WTC11 (cell line): ENCODE data around the gene IMPDH1. TPM values are rescaled to one million over a fixed set of nuclear protein-coding genes. Genes with fewer than 3 reads are reported as not detected.

Source experiments
- ATAC-seq: fragments of 200-7000 bp; cut with Tn5 transposase; 2 replicates; pipeline ENCODE4 v1.10.0; 2021; ENCODE audit warnings: mild to moderate bottlenecking, moderate library complexity
- CTCF ChIA-PET: fragments of 300-600 bp; sonication (Branson Sonifier 250); formaldehyde crosslinking; loops from one replicate; lab custom pipeline; 2021; ENCODE audit warnings: antibody characterized with exemption; lab: Charles Lee
- POLR2A ChIA-PET: fragments of 350-600 bp; sonication (Branson Sonifier 250); formaldehyde crosslinking; loops from one replicate; lab custom pipeline; 2021; ENCODE audit warnings: antibody characterized with exemption; lab: Charles Lee
- DNase-seq: peaks from one replicate; pipeline ENCODE4 v3.0.0; 2021; ENCODE audit warnings: low spot score
- H3K27ac Mint-ChIP-seq: 2 replicates; pipeline ENCODE4 v1.8.0; 2021; ENCODE audit warnings: mixed read lengths
- H3K27me3 Mint-ChIP-seq: 2 replicates; pipeline ENCODE4 v1.8.0; 2021; ENCODE audit warnings: low read depth, mild to moderate bottlenecking, moderate library complexity, mixed read lengths
- H3K36me3 Mint-ChIP-seq: 2 replicates; pipeline ENCODE4 v1.8.0; 2021; ENCODE audit warnings: mixed read lengths
- H3K4me1 Mint-ChIP-seq: 2 replicates; pipeline ENCODE4 v1.8.0; 2022; ENCODE audit warnings: mixed read lengths
- H3K4me3 Mint-ChIP-seq: 2 replicates; pipeline ENCODE4 v1.8.0; 2021; ENCODE audit warnings: mild to moderate bottlenecking, moderate library complexity, mixed read lengths
- H3K9me3 Mint-ChIP-seq: 2 replicates; pipeline ENCODE4 v1.8.0; 2021; ENCODE audit warnings: mixed read lengths
- CREB1 ChIP-seq: sonication (generic); formaldehyde crosslinking; IDR thresholded peaks from 2 replicates; pipeline ENCODE4 v1.8.0; 2023; ENCODE audit warnings: mild to moderate bottlenecking, missing genetic modification reagents
- ELF4 ChIP-seq: sonication (generic); formaldehyde crosslinking; IDR thresholded peaks from 2 replicates; pipeline ENCODE4 v1.8.1; 2022; ENCODE audit warnings: low read depth, mild to moderate bottlenecking, moderate library complexity, missing genetic modification reagents
- EMX1 ChIP-seq: fragments of 250-450 bp; sonication (Bioruptor Pico); IDR thresholded peaks from 2 replicates; pipeline ENCODE4 v1.8.0; 2021; ENCODE audit warnings: mild to moderate bottlenecking
- ESRRA ChIP-seq: sonication (generic); formaldehyde crosslinking; IDR thresholded peaks from 2 replicates; pipeline ENCODE4 v1.8.1; 2022; ENCODE audit warnings: mild to moderate bottlenecking, missing genetic modification reagents, borderline replicate concordance
- FOXP1 ChIP-seq: sonication (generic); formaldehyde crosslinking; IDR thresholded peaks from 2 replicates; pipeline ENCODE4 v1.8.0; 2022; ENCODE audit warnings: missing genetic modification reagents, mild to moderate bottlenecking, moderate library complexity, borderline replicate concordance
- HMGA2 ChIP-seq: fragments of 250-450 bp; sonication (Bioruptor Pico); IDR thresholded peaks from 2 replicates; pipeline ENCODE4 v1.4.0; 2021; ENCODE audit warnings: mild to moderate bottlenecking, moderate library complexity
- JAZF1 ChIP-seq: fragments of 250-450 bp; sonication (Bioruptor Pico); IDR thresholded peaks from 2 replicates; pipeline ENCODE4 v1.9.0; 2021; ENCODE audit warnings: moderate library complexity, mild to moderate bottlenecking, inconsistent platforms
- NR3C1 ChIP-seq: sonication (generic); formaldehyde crosslinking; conservative IDR thresholded peaks from 2 replicates; pipeline ENCODE4 v1.8.1; 2023; ENCODE audit warnings: low read depth, mild to moderate bottlenecking, missing genetic modification reagents
- PRRX2 ChIP-seq: fragments of 250-450 bp; sonication (Bioruptor Pico); IDR thresholded peaks from 2 replicates; pipeline ENCODE4 v1.8.0; 2021; ENCODE audit warnings: mild to moderate bottlenecking
- RELA ChIP-seq: sonication (generic); formaldehyde crosslinking; IDR thresholded peaks from 2 replicates; pipeline ENCODE4 v1.8.1; 2022; ENCODE audit warnings: missing genetic modification reagents, mild to moderate bottlenecking, borderline replicate concordance
- TP53 ChIP-seq: sonication (generic); formaldehyde crosslinking; IDR thresholded peaks from 2 replicates; pipeline ENCODE4 v1.8.1; 2023; ENCODE audit warnings: mild to moderate bottlenecking, missing genetic modification reagents
- ZBTB21 ChIP-seq: sonication (generic); formaldehyde crosslinking; IDR thresholded peaks from 2 replicates; pipeline ENCODE4 v1.8.1; 2023; ENCODE audit warnings: mild to moderate bottlenecking, missing genetic modification reagents, borderline replicate concordance
- ZNF671 ChIP-seq: fragments of 250-450 bp; sonication (Bioruptor Pico); IDR thresholded peaks from 2 replicates; pipeline ENCODE4 v1.8.0; 2021; ENCODE audit warnings: mild to moderate bottlenecking
- total RNA-seq: library from RNA; stranded (reverse); gene quantifications from 3 replicates; pipeline ENCODE4 v1.2.3, GENCODE V29; 2021
- TF ChIP-seq, protein P1 (sequence below): sonication (generic); formaldehyde crosslinking; IDR thresholded peaks from 2 replicates; pipeline ENCODE4 v1.8.0; 2022; ENCODE audit warnings: mild to moderate bottlenecking, missing genetic modification reagents
- TF ChIP-seq, protein P2 (sequence below): fragments of 250-450 bp; sonication (Bioruptor Pico); IDR thresholded peaks from 2 replicates; pipeline ENCODE4 v1.8.0; 2021; ENCODE audit warnings: mild to moderate bottlenecking
- TF ChIP-seq, protein P3 (sequence below): fragments of 250-450 bp; sonication (Bioruptor Pico); IDR thresholded peaks from 2 replicates; pipeline ENCODE4 v2.1.2; 2022; ENCODE audit warnings: mild to moderate bottlenecking, moderate library complexity
- TF ChIP-seq, protein P4 (sequence below): sonication (generic); formaldehyde crosslinking; IDR thresholded peaks from 2 replicates; pipeline ENCODE4 v1.8.1; 2022; ENCODE audit warnings: low read depth, missing genetic modification reagents, borderline replicate concordance
- TF ChIP-seq, protein P5 (sequence below): fragments of 250-450 bp; sonication (Bioruptor Pico); conservative IDR thresholded peaks from 2 replicates; pipeline ENCODE4 v1.9.0; 2021; ENCODE audit warnings: mild to moderate bottlenecking
- TF ChIP-seq, protein P6 (sequence below): sonication (generic); formaldehyde crosslinking; IDR thresholded peaks from 2 replicates; pipeline ENCODE4 v1.8.1; 2022; ENCODE audit warnings: mild to moderate bottlenecking, moderate library complexity, missing genetic modification reagents
- TF ChIP-seq, protein P7 (sequence below): sonication (generic); formaldehyde crosslinking; IDR thresholded peaks from 2 replicates; pipeline ENCODE4 v1.8.0; 2023; ENCODE audit warnings: missing genetic modification reagents
- TF ChIP-seq, protein P8 (sequence below): sonication (generic); formaldehyde crosslinking; IDR thresholded peaks from 2 replicates; pipeline ENCODE4 v1.8.1; 2023; ENCODE audit warnings: mild to moderate bottlenecking, missing genetic modification reagents, moderate library complexity
- TF ChIP-seq, protein P9 (sequence below): sonication (generic); formaldehyde crosslinking; IDR thresholded peaks from 2 replicates; pipeline ENCODE4 v1.8.0; 2022; ENCODE audit warnings: mild to moderate bottlenecking, missing genetic modification reagents

Gene IMPDH1
- total RNA-seq, 1 experiment from 2014 or later = 54.2 TPM

DNA sequence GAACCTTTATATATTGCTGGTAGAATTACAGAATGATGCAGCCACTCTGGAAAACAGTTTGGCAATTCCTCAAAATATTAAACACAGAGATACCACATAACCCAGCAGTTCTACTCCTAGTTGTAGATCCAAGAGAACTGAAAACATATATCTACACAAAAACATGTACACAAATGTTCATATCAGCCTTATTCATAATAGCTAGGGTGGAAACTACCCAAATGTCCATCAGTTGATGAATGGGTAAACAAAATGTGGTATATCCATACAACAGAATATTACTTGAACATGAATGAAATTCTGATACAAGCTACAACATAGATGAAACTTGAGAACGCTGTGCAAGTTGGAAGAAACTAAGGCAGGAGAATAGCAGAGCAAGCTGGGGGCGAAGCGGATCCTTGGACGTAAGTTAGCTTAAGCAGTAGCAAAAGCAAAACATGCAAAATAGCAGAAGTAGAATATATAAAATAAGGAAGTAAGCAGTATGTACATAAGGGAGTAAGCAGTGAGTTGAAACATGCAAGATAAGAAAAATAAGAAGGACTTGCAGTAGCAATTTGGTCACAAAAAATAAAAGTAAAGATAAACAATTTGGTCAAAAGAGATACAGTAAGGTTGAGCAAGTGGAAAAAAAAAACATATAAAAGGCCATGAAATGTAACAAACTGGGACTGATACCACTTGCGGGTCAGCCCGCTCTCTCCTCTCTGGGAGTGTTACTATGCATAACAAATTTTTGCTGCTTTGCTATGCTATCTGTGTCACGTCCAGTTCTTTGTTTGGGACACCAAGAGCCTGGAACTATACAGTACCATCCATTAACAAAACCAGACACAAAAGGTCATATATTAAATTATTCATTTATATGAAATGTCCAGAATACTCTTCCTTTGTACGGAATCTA lies 27.9 kb upstream of the IMPDH1 start:
- POLR2A ChIA-PET = no interaction called here
- ATAC-seq (no peak), DNase-seq (no peak)
- H3K36me3 Mint-ChIP-seq = no peaks in the 10 kb centered on the region
- no peaks in the 10 kb centered on the region for H3K27me3 Mint-ChIP-seq
- H3K9me3 Mint-ChIP-seq = no peaks in the 10 kb centered on the region
- H3K27ac Mint-ChIP-seq = no peak overlapping the region
- CTCF ChIA-PET = interaction anchor here (0.8 to 2.5 kb wide), 2 partner anchors 11 to 22 kb away, joined by 3 to 13 read pairs; no protein-coding TSS in a partner anchor
- peaks cover 17% of the 10 kb centered on the region for H3K4me1 Mint-ChIP-seq
- no peak overlapping the region for H3K4me3 Mint-ChIP-seq
- TF ChIP-seq PRRX2 = no peak
- TF ChIP-seq, protein P1, sequence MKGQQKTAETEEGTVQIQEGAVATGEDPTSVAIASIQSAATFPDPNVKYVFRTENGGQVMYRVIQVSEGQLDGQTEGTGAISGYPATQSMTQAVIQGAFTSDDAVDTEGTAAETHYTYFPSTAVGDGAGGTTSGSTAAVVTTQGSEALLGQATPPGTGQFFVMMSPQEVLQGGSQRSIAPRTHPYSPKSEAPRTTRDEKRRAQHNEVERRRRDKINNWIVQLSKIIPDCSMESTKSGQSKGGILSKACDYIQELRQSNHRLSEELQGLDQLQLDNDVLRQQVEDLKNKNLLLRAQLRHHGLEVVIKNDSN (CRISPR knock-in tag) = no peak
- TF ChIP-seq, protein P2, sequence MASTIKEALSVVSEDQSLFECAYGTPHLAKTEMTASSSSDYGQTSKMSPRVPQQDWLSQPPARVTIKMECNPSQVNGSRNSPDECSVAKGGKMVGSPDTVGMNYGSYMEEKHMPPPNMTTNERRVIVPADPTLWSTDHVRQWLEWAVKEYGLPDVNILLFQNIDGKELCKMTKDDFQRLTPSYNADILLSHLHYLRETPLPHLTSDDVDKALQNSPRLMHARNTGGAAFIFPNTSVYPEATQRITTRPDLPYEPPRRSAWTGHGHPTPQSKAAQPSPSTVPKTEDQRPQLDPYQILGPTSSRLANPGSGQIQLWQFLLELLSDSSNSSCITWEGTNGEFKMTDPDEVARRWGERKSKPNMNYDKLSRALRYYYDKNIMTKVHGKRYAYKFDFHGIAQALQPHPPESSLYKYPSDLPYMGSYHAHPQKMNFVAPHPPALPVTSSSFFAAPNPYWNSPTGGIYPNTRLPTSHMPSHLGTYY (CRISPR knock-in tag) = no peak
- TF ChIP-seq, all 79 proteins: peak for 0

DNA sequence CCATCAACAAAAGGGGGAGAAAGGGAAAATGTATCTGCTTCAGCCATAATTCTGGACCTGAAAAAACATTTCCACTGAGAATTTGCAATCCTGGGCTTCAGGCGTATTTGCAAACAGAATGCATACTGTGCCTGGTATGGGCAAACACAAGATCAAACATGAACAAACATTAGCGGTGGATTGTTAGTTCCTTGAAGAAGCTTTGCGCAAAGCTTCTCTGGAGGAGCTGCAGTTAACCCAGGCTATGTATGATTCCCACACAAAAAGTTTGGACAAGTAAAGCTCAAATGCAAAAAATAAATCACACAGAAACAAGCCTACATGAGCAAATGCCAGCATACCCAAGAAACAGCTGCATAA lies 25.5 kb upstream of the IMPDH1 start:
- H3K9me3 Mint-ChIP-seq = no peaks in the 10 kb centered on the region
- peaks cover 31% of the 10 kb centered on the region for H3K4me1 Mint-ChIP-seq
- H3K27ac Mint-ChIP-seq = no peak overlapping the region
- H3K27me3 Mint-ChIP-seq = no peaks in the 10 kb centered on the region
- DNase-seq = no peak
- peak; percentile 17; the same call in 1 of the 2 replicates for ATAC-seq
- no peak overlapping the region for H3K4me3 Mint-ChIP-seq
- H3K36me3 Mint-ChIP-seq = no peaks in the 10 kb centered on the region
- ChIA-PET CTCF (interaction anchor here (1.0 to 3.4 kb wide), 10 partner anchors 9 to 54 kb away, joined by 3 to 33 read pairs (median 7); partner anchors contain the start of gene HILPDA), POLR2A (no interaction called here)
- TF ChIP-seq EMX1 (no peak), ZNF671 (CRISPR knock-in tag) (no peak), TP53 (CRISPR knock-in tag) (no peak), ELF4 (CRISPR knock-in tag) (no peak), RELA (CRISPR knock-in tag) (no peak), NR3C1 (CRISPR knock-in tag) (no peak), HMGA2 (no peak), ESRRA (no peak), ZBTB21 (CRISPR knock-in tag) (no peak), FOXP1 (no peak), JAZF1 (CRISPR knock-in tag) (no peak), CREB1 (CRISPR knock-in tag) (no peak)
- TF ChIP-seq, protein P3, sequence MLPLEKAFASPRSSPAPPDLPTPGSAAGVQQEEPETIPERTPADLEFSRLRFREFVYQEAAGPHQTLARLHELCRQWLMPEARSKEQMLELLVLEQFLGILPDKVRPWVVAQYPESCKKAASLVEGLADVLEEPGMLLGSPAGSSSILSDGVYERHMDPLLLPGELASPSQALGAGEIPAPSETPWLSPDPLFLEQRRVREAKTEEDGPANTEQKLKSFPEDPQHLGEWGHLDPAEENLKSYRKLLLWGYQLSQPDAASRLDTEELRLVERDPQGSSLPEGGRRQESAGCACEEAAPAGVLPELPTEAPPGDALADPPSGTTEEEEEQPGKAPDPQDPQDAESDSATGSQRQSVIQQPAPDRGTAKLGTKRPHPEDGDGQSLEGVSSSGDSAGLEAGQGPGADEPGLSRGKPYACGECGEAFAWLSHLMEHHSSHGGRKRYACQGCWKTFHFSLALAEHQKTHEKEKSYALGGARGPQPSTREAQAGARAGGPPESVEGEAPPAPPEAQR = no peak
- TF ChIP-seq, protein P4, sequence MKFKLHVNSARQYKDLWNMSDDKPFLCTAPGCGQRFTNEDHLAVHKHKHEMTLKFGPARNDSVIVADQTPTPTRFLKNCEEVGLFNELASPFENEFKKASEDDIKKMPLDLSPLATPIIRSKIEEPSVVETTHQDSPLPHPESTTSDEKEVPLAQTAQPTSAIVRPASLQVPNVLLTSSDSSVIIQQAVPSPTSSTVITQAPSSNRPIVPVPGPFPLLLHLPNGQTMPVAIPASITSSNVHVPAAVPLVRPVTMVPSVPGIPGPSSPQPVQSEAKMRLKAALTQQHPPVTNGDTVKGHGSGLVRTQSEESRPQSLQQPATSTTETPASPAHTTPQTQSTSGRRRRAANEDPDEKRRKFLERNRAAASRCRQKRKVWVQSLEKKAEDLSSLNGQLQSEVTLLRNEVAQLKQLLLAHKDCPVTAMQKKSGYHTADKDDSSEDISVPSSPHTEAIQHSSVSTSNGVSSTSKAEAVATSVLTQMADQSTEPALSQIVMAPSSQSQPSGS = no peak
- TF ChIP-seq, protein P5, sequence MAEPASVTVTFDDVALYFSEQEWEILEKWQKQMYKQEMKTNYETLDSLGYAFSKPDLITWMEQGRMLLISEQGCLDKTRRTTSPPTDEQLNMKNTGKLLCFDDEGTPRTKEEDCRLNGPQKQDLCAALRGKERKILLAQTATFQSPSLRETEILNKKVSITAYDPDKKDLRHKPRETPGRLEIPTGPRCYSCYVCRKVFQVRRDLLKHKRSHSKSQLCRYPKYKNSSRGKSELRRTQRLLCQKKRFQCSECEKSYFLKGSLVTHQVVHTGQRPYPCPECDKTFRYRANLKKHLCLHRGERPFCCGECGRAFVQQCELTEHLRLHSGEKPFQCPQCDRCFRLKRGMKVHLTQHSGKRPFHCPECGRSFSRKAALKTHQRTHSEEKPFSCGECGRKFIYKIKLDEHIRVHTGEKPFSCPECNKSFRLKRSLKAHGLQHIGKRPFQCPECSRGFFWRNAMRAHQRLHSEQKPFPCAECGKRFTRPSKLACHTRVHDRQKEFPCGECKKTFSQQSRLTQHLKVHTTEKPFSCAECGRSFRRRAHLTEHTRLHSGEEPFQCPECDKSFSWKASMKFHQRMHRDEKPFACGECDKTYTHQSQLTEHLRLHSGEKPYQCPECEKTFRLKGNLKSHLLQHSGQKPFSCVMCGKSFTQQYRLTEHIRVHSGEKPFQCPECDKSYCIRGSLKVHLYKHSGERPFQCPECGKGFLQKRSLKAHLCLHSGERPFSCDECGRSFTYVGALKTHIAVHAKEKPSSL (CRISPR knock-in tag) = no peak
- TF ChIP-seq, protein P6, sequence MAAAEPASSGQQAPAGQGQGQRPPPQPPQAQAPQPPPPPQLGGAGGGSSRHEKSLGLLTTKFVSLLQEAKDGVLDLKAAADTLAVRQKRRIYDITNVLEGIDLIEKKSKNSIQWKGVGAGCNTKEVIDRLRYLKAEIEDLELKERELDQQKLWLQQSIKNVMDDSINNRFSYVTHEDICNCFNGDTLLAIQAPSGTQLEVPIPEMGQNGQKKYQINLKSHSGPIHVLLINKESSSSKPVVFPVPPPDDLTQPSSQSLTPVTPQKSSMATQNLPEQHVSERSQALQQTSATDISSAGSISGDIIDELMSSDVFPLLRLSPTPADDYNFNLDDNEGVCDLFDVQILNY = no peak
- TF ChIP-seq, protein P7, sequence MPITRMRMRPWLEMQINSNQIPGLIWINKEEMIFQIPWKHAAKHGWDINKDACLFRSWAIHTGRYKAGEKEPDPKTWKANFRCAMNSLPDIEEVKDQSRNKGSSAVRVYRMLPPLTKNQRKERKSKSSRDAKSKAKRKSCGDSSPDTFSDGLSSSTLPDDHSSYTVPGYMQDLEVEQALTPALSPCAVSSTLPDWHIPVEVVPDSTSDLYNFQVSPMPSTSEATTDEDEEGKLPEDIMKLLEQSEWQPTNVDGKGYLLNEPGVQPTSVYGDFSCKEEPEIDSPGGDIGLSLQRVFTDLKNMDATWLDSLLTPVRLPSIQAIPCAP (CRISPR knock-in tag) = no peak
- TF ChIP-seq, protein P8, sequence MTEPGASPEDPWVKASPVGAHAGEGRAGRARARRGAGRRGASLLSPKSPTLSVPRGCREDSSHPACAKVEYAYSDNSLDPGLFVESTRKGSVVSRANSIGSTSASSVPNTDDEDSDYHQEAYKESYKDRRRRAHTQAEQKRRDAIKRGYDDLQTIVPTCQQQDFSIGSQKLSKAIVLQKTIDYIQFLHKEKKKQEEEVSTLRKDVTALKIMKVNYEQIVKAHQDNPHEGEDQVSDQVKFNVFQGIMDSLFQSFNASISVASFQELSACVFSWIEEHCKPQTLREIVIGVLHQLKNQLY = no peak
- TF ChIP-seq, protein P9, sequence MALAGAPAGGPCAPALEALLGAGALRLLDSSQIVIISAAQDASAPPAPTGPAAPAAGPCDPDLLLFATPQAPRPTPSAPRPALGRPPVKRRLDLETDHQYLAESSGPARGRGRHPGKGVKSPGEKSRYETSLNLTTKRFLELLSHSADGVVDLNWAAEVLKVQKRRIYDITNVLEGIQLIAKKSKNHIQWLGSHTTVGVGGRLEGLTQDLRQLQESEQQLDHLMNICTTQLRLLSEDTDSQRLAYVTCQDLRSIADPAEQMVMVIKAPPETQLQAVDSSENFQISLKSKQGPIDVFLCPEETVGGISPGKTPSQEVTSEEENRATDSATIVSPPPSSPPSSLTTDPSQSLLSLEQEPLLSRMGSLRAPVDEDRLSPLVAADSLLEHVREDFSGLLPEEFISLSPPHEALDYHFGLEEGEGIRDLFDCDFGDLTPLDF (CRISPR knock-in tag) = no peak
